ENCODE measurements around the gene MYZAP.
A peak's percentile ranks its signal among the peaks of the same experiment; 100 is the strongest.

MYZAP gene

GRCh38 chr15:57591822-57592367 lies at the start of gene MYZAP:
Gene MYZAP (plus strand): TSS chr15:57591904. CDS start chr15:57592035, 131 bp downstream.
- no peak for DNase-seq

GRCh38 chr15:57542505-57542817 lies 49.2 kb upstream of the MYZAP start:
- DNase-seq: no peak

GRCh38 chr15:57544848-57545480 lies 46.7 kb upstream of the MYZAP start:
- DNase-seq: no peak

- no peak for DNase-seq
These were observed 45.7 kb upstream of the MYZAP start for GRCh38 chr15:57545995-57546394.

- DNase-seq: no peak
These were observed 44.4 kb upstream of the MYZAP start for GRCh38 chr15:57547243-57547755.

- DNase-seq: no peak
These were observed 43.4 kb upstream of the MYZAP start for GRCh38 chr15:57548351-57548750.

- DNase-seq: no peak
These were observed 42.9 kb upstream of the MYZAP start for GRCh38 chr15:57548835-57549234.

GRCh38 chr15:57549935-57550334 lies 41.8 kb upstream of the MYZAP start:
- DNase-seq: no peak

GRCh38 chr15:57550640-57551039 lies 41.1 kb upstream of the MYZAP start:
- no peak for DNase-seq

- no peak for DNase-seq
These were observed 39.7 kb upstream of the MYZAP start for GRCh38 chr15:57551715-57552677.

GRCh38 chr15:57552678-57553334 lies 38.9 kb upstream of the MYZAP start:
- DNase-seq: no peak

GRCh38 chr15:57553526-57553925 lies 38.2 kb upstream of the MYZAP start:
- no peak for DNase-seq

GRCh38 chr15:57554063-57554811 lies 37.5 kb upstream of the MYZAP start:
- no peak for DNase-seq

- no peak for DNase-seq
These were observed 36.9 kb upstream of the MYZAP start for GRCh38 chr15:57554812-57555179.

- no peak for DNase-seq
These were observed 36.4 kb upstream of the MYZAP start for GRCh38 chr15:57555270-57555669.

- DNase-seq: no peak
These were observed 35.7 kb upstream of the MYZAP start for GRCh38 chr15:57556040-57556439.

- DNase-seq: no peak
These were observed 34.4 kb upstream of the MYZAP start for GRCh38 chr15:57557267-57557666.

GRCh38 chr15:57557810-57558209 lies 33.9 kb upstream of the MYZAP start:
- DNase-seq: no peak

- peak in 1 of 2 experiments; percentile 56 for DNase-seq
These were observed 31.8 kb upstream of the MYZAP start for GRCh38 chr15:57559875-57560274.

GRCh38 chr15:57561041-57561711 lies 30.5 kb upstream of the MYZAP start:
- DNase-seq: peak in 1 of 2 experiments; percentile 70

- no peak for DNase-seq
These were observed 29.4 kb upstream of the MYZAP start for GRCh38 chr15:57562196-57562769.

- no peak for DNase-seq
These were observed 28.3 kb upstream of the MYZAP start for GRCh38 chr15:57563416-57563815.
